NT2/D1 (cell line): ENCODE data around the gene CIDEC.

Experiments
- YY1 ChIP-seq: IDR thresholded peaks from 2 replicates; pipeline ENCODE4 v1.6.1; 2011; ENCODE audit not compliant: insufficient read length, insufficient read depth
- ZNF274 ChIP-seq: IDR thresholded peaks from 2 replicates; pipeline ENCODE4 v1.6.1; 2011; ENCODE audit warnings: mild to moderate bottlenecking, low read depth, low read length

GRCh38 chr3:9875448-9875847 lies 4.6 kb downstream of the CIDEC start:
- no peak for TF ChIP-seq YY1
- TF ChIP-seq ZNF274: no peak
